DMS79 treated with DMSO at 0.1 percent for 48 hours (cell line): Measurements from ENCODE around the gene CLEC2L.

Experiments
- DNase-seq: peaks from one replicate; lab custom pipeline; 2025; lab: John Stamatoyannopoulos, UW

Gene CLEC2L

GRCh38 chr7:139523199-139523941 lies at the start of gene CLEC2L:
Gene CLEC2L (plus strand): TSS chr7:139523685. CDS start chr7:139523928, 243 bp downstream.
- no peak for DNase-seq

GRCh38 chr7:139476139-139476538 lies 47.3 kb upstream of the CLEC2L start:
- DNase-seq = no peak

- DNase-seq = no peak
Measured at GRCh38 chr7:139476891-139477290, 46.6 kb upstream of the CLEC2L start.

- no peak for DNase-seq
Measured at GRCh38 chr7:139479620-139480019, 43.9 kb upstream of the CLEC2L start.

GRCh38 chr7:139481364-139481763 lies 42.1 kb upstream of the CLEC2L start:
- DNase-seq = no peak

GRCh38 chr7:139482122-139482521 lies 41.4 kb upstream of the CLEC2L start:
- DNase-seq = no peak

- DNase-seq = no peak
Measured at GRCh38 chr7:139482662-139483466, 40.6 kb upstream of the CLEC2L start.

- DNase-seq = no peak
Measured at GRCh38 chr7:139487366-139488080, 36.0 kb upstream of the CLEC2L start.

GRCh38 chr7:139488810-139489209 lies 34.7 kb upstream of the CLEC2L start:
- DNase-seq = no peak

- DNase-seq = peak; percentile 80
Measured at GRCh38 chr7:139490130-139490529, 33.4 kb upstream of the CLEC2L start.

- no peak for DNase-seq
Measured at GRCh38 chr7:139492293-139492692, 31.2 kb upstream of the CLEC2L start.

- DNase-seq = peak; percentile 83
Measured at GRCh38 chr7:139494835-139495579, 28.5 kb upstream of the CLEC2L start.

GRCh38 chr7:139495580-139496125 lies 27.8 kb upstream of the CLEC2L start:
- no peak for DNase-seq

- no peak for DNase-seq
Measured at GRCh38 chr7:139496528-139496927, 27.0 kb upstream of the CLEC2L start.

GRCh38 chr7:139500770-139501138 lies 22.7 kb upstream of the CLEC2L start:
- DNase-seq = no peak

GRCh38 chr7:139502226-139502625 lies 21.3 kb upstream of the CLEC2L start:
- DNase-seq = no peak

GRCh38 chr7:139505563-139505962 lies 17.9 kb upstream of the CLEC2L start:
- no peak for DNase-seq

- no peak for DNase-seq
Measured at GRCh38 chr7:139509535-139509934, 13.9 kb upstream of the CLEC2L start.

- peak; percentile 86 for DNase-seq
Measured at GRCh38 chr7:139511315-139511714, 12.2 kb upstream of the CLEC2L start.

- no peak for DNase-seq
Measured at GRCh38 chr7:139515266-139515665, 8.2 kb upstream of the CLEC2L start.

GRCh38 chr7:139521439-139521838 lies 2.0 kb upstream of the CLEC2L start:
- no peak for DNase-seq

GRCh38 chr7:139522830-139523198 lies 671 bp upstream of the CLEC2L start:
- DNase-seq = no peak
